Adipose tissue (tissue), 3 donors: ENCODE results near the gene BCAP29. TPM values are rescaled to one million over a fixed set of nuclear protein-coding genes. Genes with fewer than 3 reads are reported as not detected.

Experiments
- H3K27ac ChIP-seq: one replicate; pipeline ENCODE4 v1.5.1; 2013; ENCODE audit warnings: low read depth, low read length
- WGBS, 3 donors: extraction: QIAGEN DNeasy Blood & Tissue Kit; methylation state at CpG; one replicate each; pipeline ENCODE4 v1.1.7; 2013; 5-methylcytosine and 5-hydroxymethylcytosine counted together
- polyA plus RNA-seq, 3 donors: library from polyadenylated mRNA; stranded (reverse); fragments of 200-250 nt; gene quantifications; one replicate each; pipeline ENCODE4 v1.2.3, GENCODE V29; 2013
- donor health status: healthy with polysubstance abuse.
- donor health status: Bipolar disorder and iron deficiency.
- donor health status: healthy.

BCAP29 gene
- polyA plus RNA-seq, 3 donors, result 22.2 to 54.4 (median 48.6) TPM

- no peak overlapping the region for H3K27ac ChIP-seq
- 91 to 97% (median 95%) methylated on average over 5 of the region's 5 CpGs for WGBS, 3 donors
Observed at GRCh38 chr7:107652642-107653041, 72.6 kb downstream of the BCAP29 start.

- H3K27ac ChIP-seq, result no peak overlapping the region
Observed at GRCh38 chr7:107658467-107658866, 78.4 kb downstream of the BCAP29 start.

- H3K27ac ChIP-seq, result no peak overlapping the region
- WGBS, 3 donors, result 81 to 85% (median 82%) methylated on average over 4 of the region's 4 CpGs
Observed at GRCh38 chr7:107659666-107660065, 79.6 kb downstream of the BCAP29 start.

- 4 to 7% (median 6%) methylated on average over 37 of the region's 37 CpGs for WGBS, 3 donors
- no peak within 1 kb of the TSS for H3K27ac ChIP-seq
Observed at GRCh38 chr7:107660381-107661080, 80.5 kb downstream of the BCAP29 start, which contains the start of gene SLC26A4. Gene SLC26A4 (plus strand): TSS chr7:107660828. CDS start chr7:107661642, 814 bp downstream.

GRCh38 chr7:107661081-107661864, 81.2 kb downstream of the BCAP29 start:
- H3K27ac ChIP-seq, result no peak overlapping the region
- WGBS, 3 donors, result 1 to 2% (median 1%) methylated on average over 63 to 73 of the region's 73 CpGs

- 11 to 14% (median 12%) methylated on average over 20 of the region's 20 CpGs for WGBS, 3 donors
- H3K27ac ChIP-seq, result no peak overlapping the region
Observed at GRCh38 chr7:107661865-107662379, 81.9 kb downstream of the BCAP29 start.

- 80 to 87% (median 84%) methylated on average over 4 of the region's 4 CpGs for WGBS, 3 donors
- H3K27ac ChIP-seq, result no peak overlapping the region
Observed at GRCh38 chr7:107663196-107663595, 83.2 kb downstream of the BCAP29 start.

- 72 to 88% (median 82%) methylated on average over 1 of the region's 1 CpG for WGBS, 3 donors
- no peak overlapping the region for H3K27ac ChIP-seq
Observed at GRCh38 chr7:107666790-107667189, 86.7 kb downstream of the BCAP29 start.

- WGBS, 3 donors, result 65 to 77% (median 72%) methylated on average over 3 of the region's 3 CpGs
- H3K27ac ChIP-seq, result no peak overlapping the region
Observed at GRCh38 chr7:107667341-107667740, 87.3 kb downstream of the BCAP29 start.

- 76 to 83% (median 78%) methylated on average over 4 of the region's 4 CpGs for WGBS, 3 donors
Observed at GRCh38 chr7:107668296-107668695, 88.2 kb downstream of the BCAP29 start.

More at GRCh38 chr7:107668296-107668695, 88.2 kb downstream of the BCAP29 start:
- H3K27ac ChIP-seq, result no peak overlapping the region

Other genes with a start within 250 kb of the BCAP29 start
- under 1 TPM in 1 of 3 donors, not detected in 2; 0.01 TPM for gene GPR22, start 110.2 kb upstream of the BCAP29 start, polyA plus RNA-seq
- gene COG5, start 16.3 kb upstream of the BCAP29 start, polyA plus RNA-seq, result 10 to 100 TPM in 1 of 3 donors, 1 to 10 TPM in 2; 8.8 to 11.1 (median 9.8) TPM
- gene DUS4L, start 16.3 kb upstream of the BCAP29 start, polyA plus RNA-seq, result 1 to 10 TPM; 2.0 to 6.2 (median 2.6) TPM
- 1 to 10 TPM in 1 of 3 donors, under 1 TPM in 2; 0.30 to 1.9 (median 0.31) TPM for gene SLC26A4, start 80.6 kb downstream of the BCAP29 start, polyA plus RNA-seq
- 10 to 100 TPM in 1 of 3 donors, 1 to 10 TPM in 2; 5.4 to 11.4 (median 9.4) TPM for gene CBLL1, start 163.9 kb downstream of the BCAP29 start, polyA plus RNA-seq
- under 1 TPM; 0.05 to 0.27 (median 0.11) TPM for gene SLC26A3, start 223.0 kb downstream of the BCAP29 start, polyA plus RNA-seq